Body of pancreas (tissue), 4 donors: Measurements from ENCODE around the gene NEK3.

Experiments used
- CTCF ChIP-seq, 7 experiments: fragments of 450-650 bp in 4 of 7; fragments of 200-600 bp in 3 of 7; sonication (generic) in 3 of 7; IDR thresholded peaks; one replicate each; pipeline ENCODE4 v1.5.1; 2016 to 2019; ENCODE audit warnings: antibody characterized with exemption in 7 of 7
- POLR2A ChIP-seq, 3 donors: fragments of 450-650 bp; IDR thresholded peaks; one replicate each; pipeline ENCODE4 v1.6.1; 2016; ENCODE audit warnings: antibody characterized with exemption in 3 of 3, mild to moderate bottlenecking in 2 of 3

GRCh38 chr13:52158629-52159158, 703 bp downstream of the NEK3 start:
- no peak for TF ChIP-seq CTCF (IDR thresholded peaks at IDR 0.05)
- TF ChIP-seq POLR2A (IDR thresholded peaks at IDR 0.05): peak in 1 of 3 donors; percentile 24
